ENCODE data around the gene PTPRJ. TPM values are rescaled to one million over a fixed set of nuclear protein-coding genes. Genes with fewer than 3 reads are reported as not detected.
A peak's percentile ranks its signal among the peaks of the same experiment; 100 is the strongest.

The PTPRJ gene
- total and polyA plus RNA-seq, 9 of the 15 experiments (the other 6 are each of a cell fraction or from before 2014, with no cell fraction given), result 0.56 to 10.7 (median 4.8) TPM

GRCh38 chr11:47948137-47948536 lies 32.2 kb upstream of the PTPRJ start:
- H2AFZ ChIP-seq (ENCODE audit: low read depth, low read length), result peak overlapping the region; percentile 76
- peak overlapping the region; percentile 34; the same call in 1 of the 2 replicates for H3K4me2 ChIP-seq (ENCODE audit: insufficient read depth, low read length)
- ChIA-PET CTCF (ENCODE audit: low intra/inter-chr PET ratio) (no interaction called here), POLR2A (interaction anchor here (0.6 to 1.6 kb wide), 6 partner anchors 9 to 164 kb away, joined by 3 to 7 read pairs (median 4); no protein-coding TSS in a partner anchor)
- peak overlapping the region in 1 of 2 experiments; percentile 50; a peak in 3 of 4 replicates for H3K9ac ChIP-seq (ENCODE audit: insufficient read depth in 1 of 2, low read depth in 2 of 2, low read length in 2 of 2)
- no TSS peak for BruUV-seq (replicated peaks)
- peaks cover 38 to 44% of the 10 kb centered on the region in 2 experiments for H3K4me1 ChIP-seq (replicated peaks in 1 of 2; ENCODE audit: control insufficient read depth in 2 of 2, insufficient read depth in 2 of 2, low read length in 2 of 2)
- peak; percentile 83 for FAIRE-seq
- H3K9me3 ChIP-seq (replicated peaks; ENCODE audit: control insufficient read depth, insufficient read depth, low read depth, low read length), result no peaks in the 10 kb centered on the region
- no peaks in the 10 kb centered on the region for H3K79me2 ChIP-seq (ENCODE audit: control insufficient read depth, insufficient read depth, low read length)
- peak; percentile 72 for ATAC-seq
- WGBS (ENCODE audit: insufficient coverage, low coverage, missing lambda C conversion rate), result 38% methylated on average over 2 of the region's 3 CpGs
- peak overlapping the region; percentile 18; the same call in 2 of the 3 replicates for H3K27ac ChIP-seq (ENCODE audit: extremely low read depth, low read depth, low read length)
- H3K27me3 ChIP-seq (ENCODE audit: control insufficient read depth in 2 of 2, insufficient read depth in 2 of 2, low read length in 2 of 2), result no peaks in the 10 kb centered on the region
- H4K20me1 ChIP-seq (replicated peaks; ENCODE audit: control insufficient read depth, insufficient read depth, low read length), result no peaks in the 10 kb centered on the region
- H3K9me1 ChIP-seq (ENCODE audit: control insufficient read depth, insufficient read depth, low read length), result no peaks in the 10 kb centered on the region
- H3K4me3 ChIP-seq, result no peak overlapping the region
- in situ Hi-C loops (cut with MboI) (no loop called here), intact Hi-C loops (cut with micrococcal nuclease) (no loop called here)
- DNase-seq (ENCODE audit: extremely low read depth in 1 of 4, low spot score in 3 of 4), result peak; percentile 70 to 83 (median 74)
- no peaks in the 10 kb centered on the region for H3K36me3 ChIP-seq (ENCODE audit: control insufficient read depth, insufficient read depth, low read length)
- TF ChIP-seq ZNF584 (CRISPR knock-in tag; IDR thresholded peaks at IDR 0.05; ENCODE audit: low read depth) (no peak), JUN (IDR thresholded peaks at IDR 0.05; ENCODE audit: borderline replicate concordance, low read depth, low read length) (0 out of 2 replicates have a peak, but pooled peaks have one; percentile 38), JUN (CRISPR knock-in tag; IDR thresholded peaks at IDR 0.05; ENCODE audit: borderline replicate concordance) (no peak), DPF2 (IDR thresholded peaks at IDR 0.05) (peak; percentile 86), ATF1 (CRISPR knock-in tag; IDR thresholded peaks at IDR 0.05) (no peak), ATF1 (tag; IDR thresholded peaks at IDR 0.05) (0 out of 2 replicates have a peak, but pooled peaks have one; percentile 41), EGR1 (conservative IDR thresholded peaks at IDR 0.05) (peak; percentile 96), DMBX1 (CRISPR knock-in tag; IDR thresholded peaks at IDR 0.05; ENCODE audit: borderline replicate concordance) (no peak; the same call in 1 of the 2 replicates), ATF7 (IDR thresholded peaks at IDR 0.05) (peak; percentile 33; the same call in 1 of the 2 replicates), TEAD4 (IDR thresholded peaks at IDR 0.05; ENCODE audit: low read length) (peak; percentile 48; the same call in 1 of the 2 replicates), TEAD4 (CRISPR knock-in tag; IDR thresholded peaks at IDR 0.05; ENCODE audit: borderline replicate concordance) (no peak), SP1 (CRISPR knock-in tag; IDR thresholded peaks at IDR 0.05) (0 out of 2 replicates have a peak, but pooled peaks have one; percentile 22), ESRRA (IDR thresholded peaks at IDR 0.05; ENCODE audit: borderline replicate concordance, low read depth) (peak; percentile 74), KDM1A (IDR thresholded peaks at IDR 0.05) (peak; percentile 41 to 62; a peak in 1 of 4 replicates), NCOR1 (IDR thresholded peaks at IDR 0.05) (peak; percentile 38; the same call in 1 of the 2 replicates), BCOR (IDR thresholded peaks at IDR 0.05) (peak; percentile 82; the same call in 1 of the 2 replicates), GATAD2A (IDR thresholded peaks at IDR 0.05) (peak; percentile 16; the same call in 1 of the 2 replicates), YY1 (IDR thresholded peaks at IDR 0.05; ENCODE audit: borderline replicate concordance in 1 of 3, control insufficient read depth in 1 of 3, extremely low read depth in 1 of 3, insufficient read depth in 3 of 3, insufficient read length in 1 of 3, insufficient replicate concordance in 2 of 3, low read depth in 1 of 3, low read length in 2 of 3) (peak in 1 of 3 experiments; percentile 20), CHD1 (IDR thresholded peaks at IDR 0.05; ENCODE audit: low read length) (no peak), RBM25 (IDR thresholded peaks at IDR 0.05; ENCODE audit: low read depth, low read length, severe bottlenecking) (peak; percentile 60), KDM5B (IDR thresholded peaks at IDR 0.05; ENCODE audit: insufficient replicate concordance, low read depth, low read length) (no peak), KHSRP (IDR thresholded peaks at IDR 0.05) (no peak)

All from K562 (cell line).